GM21528 (cell line): ENCODE data around the gene NFAM1.
A peak's percentile ranks its signal among the peaks of the same experiment; 100 is the strongest.

Source experiments
- ATAC-seq: cut with Tn5 transposase; IDR thresholded peaks from one replicate; pipeline ENCODE4 v1.9.1; 2021; ENCODE audit warnings: mild to moderate bottlenecking, moderate library complexity; ENCODE audit not compliant: unreplicated experiment, low FRiP score

Gene NFAM1

DNA sequence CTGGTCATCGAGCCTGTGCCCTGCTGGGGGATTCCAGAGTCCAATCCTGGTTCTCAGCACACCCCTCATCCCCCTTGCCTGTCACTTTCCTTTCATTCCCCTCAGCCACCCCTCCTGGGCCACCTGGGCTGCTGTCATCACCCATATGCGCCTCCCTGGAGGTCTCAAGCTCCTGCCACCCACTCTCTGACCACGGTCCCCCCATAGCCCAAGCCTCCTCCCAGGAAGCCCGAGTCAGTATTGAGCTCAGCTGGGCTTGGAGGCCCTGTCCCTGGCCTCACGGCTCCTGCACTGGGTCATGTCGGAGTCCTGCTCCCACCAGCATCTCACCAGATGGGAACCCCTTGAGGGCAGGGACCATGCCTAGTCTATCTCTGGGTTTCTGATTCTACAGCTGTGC lies 44.6 kb downstream of the NFAM1 start:
- ATAC-seq, result no peak

GRCh38 chr22:42385696-42386095 lies 46.5 kb downstream of the NFAM1 start:
- no peak for ATAC-seq

DNA sequence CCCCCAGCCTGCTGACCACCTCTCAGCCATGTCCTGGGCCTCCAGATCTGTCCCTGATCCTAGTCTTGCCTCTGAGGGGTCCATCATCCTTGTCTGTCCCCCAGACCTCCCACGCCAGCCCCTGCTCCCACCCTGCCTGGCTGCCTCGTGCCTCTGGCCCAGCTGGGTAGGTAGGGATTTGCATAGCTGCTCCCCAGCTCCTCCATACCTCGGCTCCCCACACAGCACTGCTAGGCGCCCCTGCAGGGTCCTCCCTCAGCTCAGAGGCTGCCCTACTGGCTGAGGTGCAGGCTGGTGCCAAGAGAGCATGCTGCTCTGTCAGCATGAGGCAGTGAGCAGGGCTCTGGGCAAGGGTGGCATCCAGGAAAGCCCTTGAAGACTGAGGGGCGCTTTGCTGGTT lies 47.7 kb downstream of the NFAM1 start:
- no peak for ATAC-seq

- no peak for ATAC-seq
These were observed 48.3 kb downstream of the NFAM1 start for GRCh38 chr22:42383851-42384417.

- ATAC-seq, result no peak
These were observed 48.9 kb downstream of the NFAM1 start for GRCh38 chr22:42383287-42383686.

DNA sequence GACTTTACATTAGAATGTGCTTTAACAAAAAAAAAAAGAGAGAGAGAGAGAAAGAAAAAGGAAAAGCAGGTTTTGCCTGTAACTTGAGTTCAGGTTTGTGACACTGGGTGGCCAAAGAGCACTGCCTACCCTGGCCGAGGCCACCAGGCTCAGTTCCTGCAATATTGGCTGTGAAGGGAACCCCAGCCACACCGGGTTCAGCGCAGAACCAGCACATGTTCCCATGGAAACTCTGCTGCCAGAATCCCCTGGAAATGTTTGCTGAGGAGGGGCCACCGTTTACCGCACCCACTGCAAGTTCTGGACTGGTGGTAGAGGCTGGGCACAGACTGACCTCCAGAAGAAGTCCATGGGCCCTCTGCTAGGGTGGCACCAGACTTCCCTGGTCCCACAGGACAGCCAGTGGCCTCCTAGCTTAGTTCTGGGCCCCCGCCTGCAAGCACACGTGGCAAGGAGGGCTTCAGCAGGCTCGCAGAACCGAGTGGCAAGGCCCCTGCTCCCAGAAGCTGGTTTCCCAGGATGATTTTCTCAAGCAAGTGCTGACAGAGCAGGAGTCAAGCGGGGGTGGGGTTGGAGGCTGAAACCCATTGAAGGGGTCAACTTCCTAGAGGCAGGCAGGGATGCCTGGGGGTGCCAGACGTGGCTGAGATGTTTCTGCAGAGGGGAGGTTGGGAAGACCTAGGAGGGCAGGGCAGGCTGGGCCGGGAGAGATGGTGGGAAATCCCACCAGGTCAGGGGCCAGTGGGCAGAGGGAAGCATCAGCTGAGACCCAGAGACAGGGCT lies 51.2 kb downstream of the NFAM1 start:
- ATAC-seq, result no peak

- no peak for ATAC-seq
These were observed 52.2 kb downstream of the NFAM1 start for GRCh38 chr22:42379966-42380537.

- ATAC-seq, result no peak
These were observed 55.3 kb downstream of the NFAM1 start for GRCh38 chr22:42376711-42377554.

- ATAC-seq, result no peak
These were observed 56.2 kb downstream of the NFAM1 start for GRCh38 chr22:42375982-42376381.

GRCh38 chr22:42372976-42373375 lies 59.2 kb downstream of the NFAM1 start:
- ATAC-seq, result no peak

- no peak for ATAC-seq
These were observed 60.7 kb downstream of the NFAM1 start for GRCh38 chr22:42371501-42371900.

GRCh38 chr22:42371099-42371498 lies 61.1 kb downstream of the NFAM1 start:
- ATAC-seq, result no peak

- ATAC-seq, result peak; percentile 85
These were observed 62.8 kb downstream of the NFAM1 start for GRCh38 chr22:42369250-42370041.

- ATAC-seq, result peak; percentile 29
These were observed 63.6 kb downstream of the NFAM1 start for GRCh38 chr22:42368379-42369249.

- no peak for ATAC-seq
These were observed 64.2 kb downstream of the NFAM1 start for GRCh38 chr22:42367980-42368378.

- ATAC-seq, result no peak
These were observed 65.2 kb downstream of the NFAM1 start for GRCh38 chr22:42366806-42367581.

GRCh38 chr22:42365942-42366695 lies 66.1 kb downstream of the NFAM1 start:
- ATAC-seq, result no peak
